Endodermal cell (in vitro differentiated cells): Measurements from ENCODE around the gene LCE3C. TPM values are rescaled to one million over a fixed set of nuclear protein-coding genes. Genes with fewer than 3 reads are reported as not detected.

ENCODE experiments used
- DNase-seq: peaks from one replicate; pipeline ENCODE4 v3.0.0-alpha.2; 2017
- H3K27ac ChIP-seq: 2 replicates; pipeline ENCODE4 v1.5.1; 2013; ENCODE audit warnings: mild to moderate bottlenecking, low read depth, low read length, moderate library complexity
- H3K27me3 ChIP-seq: 2 replicates; pipeline ENCODE4 v1.6.1; 2013; ENCODE audit warnings: mild to moderate bottlenecking, low read length, moderate library complexity; ENCODE audit not compliant: insufficient read depth, control insufficient read depth, poor library complexity, severe bottlenecking
- H3K36me3 ChIP-seq: 2 replicates; pipeline ENCODE4 v1.7.0; 2013; ENCODE audit warnings: mild to moderate bottlenecking, low read length, moderate library complexity; ENCODE audit not compliant: control insufficient read depth, insufficient read depth
- H3K4me1 ChIP-seq: one replicate; pipeline ENCODE4 v1.7.0; 2013; ENCODE audit warnings: low read length; ENCODE audit not compliant: control insufficient read depth, insufficient read depth
- H3K4me3 ChIP-seq: 2 replicates; pipeline ENCODE4 v1.5.1; 2013; ENCODE audit warnings: mild to moderate bottlenecking, low read length, moderate library complexity
- H3K9ac ChIP-seq: 2 replicates; pipeline ENCODE4 v1.6.1; 2013; ENCODE audit warnings: mild to moderate bottlenecking, low read length, moderate library complexity; ENCODE audit not compliant: poor library complexity, severe bottlenecking; ENCODE audit errors: extremely low read depth
- H3K9me3 ChIP-seq: 2 replicates; pipeline ENCODE4 v1.6.1; 2013; ENCODE audit warnings: mild to moderate bottlenecking, low read length, moderate library complexity; ENCODE audit not compliant: control insufficient read depth
- H3K27ac Mint-ChIP-seq: 2 replicates; pipeline ENCODE4 v1.8.0; 2020; ENCODE audit warnings: mixed read lengths
- H3K27me3 Mint-ChIP-seq: 2 replicates; pipeline ENCODE4 v1.8.0; 2021; ENCODE audit warnings: mild to moderate bottlenecking, mixed read lengths; ENCODE audit not compliant: insufficient read depth
- H3K36me3 Mint-ChIP-seq: 2 replicates; pipeline ENCODE4 v1.8.0; 2020; ENCODE audit warnings: low read depth, mixed read lengths
- H3K4me1 Mint-ChIP-seq: 2 replicates; pipeline ENCODE4 v1.8.0; 2020; ENCODE audit warnings: mixed read lengths
- H3K4me3 Mint-ChIP-seq: 2 replicates; pipeline ENCODE4 v1.8.0; 2020; ENCODE audit warnings: mild to moderate bottlenecking, moderate library complexity, mixed read lengths
- H3K9me3 Mint-ChIP-seq: 2 replicates; pipeline ENCODE4 v1.8.0; 2020; ENCODE audit warnings: mild to moderate bottlenecking, mixed read lengths
- total RNA-seq, 2 donors: library from RNA; stranded (reverse); fragmentation: NEBNext Ultra II Directional in 1 of 2; extraction: Animal tissue kit (Norgen Biotek cat#: 25700) in 1 of 2; gene quantifications; 2 replicates in 1 of 2; 3 replicates in 1 of 2; pipeline ENCODE4 v1.2.1, GENCODE V29; 2021
- TF ChIP-seq, protein P1 (sequence below): fragments of 200-600 bp; sonication (generic); conservative IDR thresholded peaks from 2 replicates; pipeline ENCODE4 v1.5.0; 2021; ENCODE audit warnings: antibody characterized with exemption, mild to moderate bottlenecking

The LCE3C gene
- total RNA-seq, 2 donors from 2014 or later = not detected

DNA sequence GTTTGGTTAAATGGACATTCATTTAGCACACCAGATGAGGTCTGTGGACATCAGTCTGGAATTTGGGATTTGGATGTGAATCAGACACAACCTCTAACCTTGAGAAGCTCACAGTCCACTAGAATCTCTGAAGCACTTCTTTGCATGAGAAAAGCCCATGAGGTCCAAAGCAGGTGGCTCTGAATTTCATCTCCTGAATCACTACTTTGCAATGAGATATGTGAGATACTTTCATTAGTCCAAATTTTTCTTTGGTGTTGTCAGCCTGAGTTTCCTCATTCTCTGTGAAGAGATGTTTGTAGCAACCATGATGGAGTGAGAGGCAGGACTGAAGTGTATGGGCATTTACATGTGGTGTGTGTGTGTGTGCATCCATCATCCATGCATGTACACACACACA is 46.6 kb downstream of the LCE3C start:
- H3K9me3 ChIP-seq = peaks cover 84% of the 10 kb centered on the region
- no peak overlapping the region for H3K4me3 ChIP-seq
- no peaks in the 10 kb centered on the region for H3K4me1 Mint-ChIP-seq
- TF ChIP-seq, protein P1, sequence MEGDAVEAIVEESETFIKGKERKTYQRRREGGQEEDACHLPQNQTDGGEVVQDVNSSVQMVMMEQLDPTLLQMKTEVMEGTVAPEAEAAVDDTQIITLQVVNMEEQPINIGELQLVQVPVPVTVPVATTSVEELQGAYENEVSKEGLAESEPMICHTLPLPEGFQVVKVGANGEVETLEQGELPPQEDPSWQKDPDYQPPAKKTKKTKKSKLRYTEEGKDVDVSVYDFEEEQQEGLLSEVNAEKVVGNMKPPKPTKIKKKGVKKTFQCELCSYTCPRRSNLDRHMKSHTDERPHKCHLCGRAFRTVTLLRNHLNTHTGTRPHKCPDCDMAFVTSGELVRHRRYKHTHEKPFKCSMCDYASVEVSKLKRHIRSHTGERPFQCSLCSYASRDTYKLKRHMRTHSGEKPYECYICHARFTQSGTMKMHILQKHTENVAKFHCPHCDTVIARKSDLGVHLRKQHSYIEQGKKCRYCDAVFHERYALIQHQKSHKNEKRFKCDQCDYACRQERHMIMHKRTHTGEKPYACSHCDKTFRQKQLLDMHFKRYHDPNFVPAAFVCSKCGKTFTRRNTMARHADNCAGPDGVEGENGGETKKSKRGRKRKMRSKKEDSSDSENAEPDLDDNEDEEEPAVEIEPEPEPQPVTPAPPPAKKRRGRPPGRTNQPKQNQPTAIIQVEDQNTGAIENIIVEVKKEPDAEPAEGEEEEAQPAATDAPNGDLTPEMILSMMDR = no peak
- no peak overlapping the region for H3K27ac ChIP-seq
- no peak overlapping the region for H3K27ac Mint-ChIP-seq
- DNase-seq = no peak
- H3K9me3 Mint-ChIP-seq = peaks cover 93% of the 10 kb centered on the region
- no peak overlapping the region for H3K9ac ChIP-seq
- no peaks in the 10 kb centered on the region for H3K27me3 ChIP-seq
- H3K4me3 Mint-ChIP-seq = no peak overlapping the region
- no peaks in the 10 kb centered on the region for H3K36me3 Mint-ChIP-seq
- no peaks in the 10 kb centered on the region for H3K36me3 ChIP-seq
- H3K4me1 ChIP-seq = no peaks in the 10 kb centered on the region
- H3K27me3 Mint-ChIP-seq = no peaks in the 10 kb centered on the region

Other genes with a start within 250 kb of the LCE3C start
- not detected for gene FLG2, start 240.2 kb upstream of the LCE3C start, total RNA-seq
- not detected for gene CRNN, start 186.0 kb upstream of the LCE3C start, total RNA-seq
- not detected for gene LCE5A, start 89.4 kb upstream of the LCE3C start, total RNA-seq
- not detected for gene CRCT1, start 85.8 kb upstream of the LCE3C start, total RNA-seq
- gene LCE3E, start 33.5 kb upstream of the LCE3C start, total RNA-seq = not detected
- not detected for gene LCE3D, start 19.7 kb upstream of the LCE3C start, total RNA-seq
- gene LCE3B, start 13.6 kb downstream of the LCE3C start, total RNA-seq = not detected
- gene LCE3A, start 22.9 kb downstream of the LCE3C start, total RNA-seq = not detected
- gene LCE2D, start 63.1 kb downstream of the LCE3C start, total RNA-seq = not detected
- gene LCE2C, start 75.0 kb downstream of the LCE3C start, total RNA-seq = not detected
- gene LCE2B, start 85.9 kb downstream of the LCE3C start, total RNA-seq = not detected
- not detected for gene LCE2A, start 98.1 kb downstream of the LCE3C start, total RNA-seq
- not detected for gene LCE4A, start 107.9 kb downstream of the LCE3C start, total RNA-seq
- gene KPRP, start 157.8 kb downstream of the LCE3C start, total RNA-seq = not detected
- not detected for gene LCE1F, start 174.9 kb downstream of the LCE3C start, total RNA-seq
- not detected for gene LCE1E, start 186.0 kb downstream of the LCE3C start, total RNA-seq
- not detected for gene LCE1D, start 196.5 kb downstream of the LCE3C start, total RNA-seq
- not detected for gene LCE1C, start 206.4 kb downstream of the LCE3C start, total RNA-seq
- not detected for gene LCE1B, start 211.7 kb downstream of the LCE3C start, total RNA-seq
- gene LCE1A, start 227.2 kb downstream of the LCE3C start, total RNA-seq = not detected
- not detected for gene LCE6A, start 242.6 kb downstream of the LCE3C start, total RNA-seq